Measurements from ENCODE around the gene LHFPL3. TPM values are rescaled to one million over a fixed set of nuclear protein-coding genes. Genes with fewer than 3 reads are reported as not detected.

LHFPL3 gene
- total RNA-seq, 2 experiments from 2014 or later: not detected

DNA sequence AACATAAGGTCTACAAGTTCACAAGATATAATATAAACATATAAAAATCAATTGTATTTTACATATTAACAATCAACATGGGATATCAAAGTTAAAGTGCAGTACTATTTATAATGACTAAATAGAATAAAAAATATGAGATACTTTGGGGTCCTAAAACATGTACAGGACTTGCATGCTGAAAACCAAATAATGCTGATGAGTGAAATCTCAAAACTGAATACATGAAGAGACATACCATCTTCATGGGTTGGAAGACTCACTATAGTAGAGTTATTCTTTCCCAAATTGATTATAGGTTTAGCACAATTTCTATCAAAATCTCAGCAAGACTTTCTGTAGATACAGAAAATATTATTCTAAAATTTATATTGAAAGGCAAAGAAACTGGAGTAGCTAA, 181.5 kb downstream of the LHFPL3 start:
- H2AFZ ChIP-seq (ENCODE audit: low read length): no peak overlapping the region
- intact Hi-C loops (cut with micrococcal nuclease; ENCODE audit: unreplicated experiment): no loop called here
- H3K9me2 ChIP-seq (ENCODE audit: insufficient read depth, low read length): no peaks in the 10 kb centered on the region
- no peak overlapping the region for H3K4me3 ChIP-seq (ENCODE audit: low read depth, low read length, poor library complexity, severe bottlenecking)
- TF ChIP-seq, protein P1, sequence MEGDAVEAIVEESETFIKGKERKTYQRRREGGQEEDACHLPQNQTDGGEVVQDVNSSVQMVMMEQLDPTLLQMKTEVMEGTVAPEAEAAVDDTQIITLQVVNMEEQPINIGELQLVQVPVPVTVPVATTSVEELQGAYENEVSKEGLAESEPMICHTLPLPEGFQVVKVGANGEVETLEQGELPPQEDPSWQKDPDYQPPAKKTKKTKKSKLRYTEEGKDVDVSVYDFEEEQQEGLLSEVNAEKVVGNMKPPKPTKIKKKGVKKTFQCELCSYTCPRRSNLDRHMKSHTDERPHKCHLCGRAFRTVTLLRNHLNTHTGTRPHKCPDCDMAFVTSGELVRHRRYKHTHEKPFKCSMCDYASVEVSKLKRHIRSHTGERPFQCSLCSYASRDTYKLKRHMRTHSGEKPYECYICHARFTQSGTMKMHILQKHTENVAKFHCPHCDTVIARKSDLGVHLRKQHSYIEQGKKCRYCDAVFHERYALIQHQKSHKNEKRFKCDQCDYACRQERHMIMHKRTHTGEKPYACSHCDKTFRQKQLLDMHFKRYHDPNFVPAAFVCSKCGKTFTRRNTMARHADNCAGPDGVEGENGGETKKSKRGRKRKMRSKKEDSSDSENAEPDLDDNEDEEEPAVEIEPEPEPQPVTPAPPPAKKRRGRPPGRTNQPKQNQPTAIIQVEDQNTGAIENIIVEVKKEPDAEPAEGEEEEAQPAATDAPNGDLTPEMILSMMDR (conservative IDR thresholded peaks at IDR 0.05; ENCODE audit: low read length): no peak
- no peak for TF ChIP-seq EZH2phosphoT487 (IDR thresholded peaks at IDR 0.05; ENCODE audit: borderline replicate concordance, low read depth, low read length)
- no peaks in the 10 kb centered on the region for H3K79me2 ChIP-seq (ENCODE audit: insufficient read depth, low read depth, low read length)
- ChIA-PET POLR2A (no interaction called here), CTCF (ENCODE audit: unreplicated experiment) (no interaction called here)
- H3K27ac ChIP-seq (ENCODE audit: low read depth, low read length, poor library complexity, severe bottlenecking): no peak overlapping the region
- H3K9me3 ChIP-seq (ENCODE audit: low read length): no peaks in the 10 kb centered on the region
- BruUV-seq (replicated peaks): no TSS peak
- no peak for DNase-seq (ENCODE audit: low spot score)
- no peak overlapping the region for H3K4me2 ChIP-seq (ENCODE audit: low read length)
- H3K4me1 ChIP-seq (ENCODE audit: insufficient read depth, low read length, poor library complexity, severe bottlenecking): no peaks in the 10 kb centered on the region
- H4K20me1 ChIP-seq (ENCODE audit: insufficient read depth, low read length): no peaks in the 10 kb centered on the region
- no peaks in the 10 kb centered on the region for H3K36me3 ChIP-seq (ENCODE audit: insufficient read depth, low read length)

DNA sequence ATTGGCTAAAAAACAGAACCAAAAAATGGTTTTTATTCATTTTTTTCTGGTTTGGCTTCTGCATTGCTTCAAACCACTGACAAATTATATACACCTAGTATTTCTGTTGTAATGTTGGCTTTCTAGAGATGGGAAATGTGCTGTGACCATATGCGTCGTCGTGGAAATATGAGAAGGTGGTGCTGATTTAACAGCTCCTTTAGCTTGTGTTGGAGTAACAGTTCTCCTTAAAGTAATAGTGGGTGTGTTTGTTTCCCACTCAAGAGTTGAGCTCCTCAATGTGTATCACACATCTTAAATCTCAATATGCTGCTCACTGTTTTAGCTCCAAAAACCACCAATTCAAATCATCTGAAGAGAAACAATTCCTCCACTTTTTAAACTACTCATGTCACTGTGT, 196.4 kb downstream of the LHFPL3 start:
- TF ChIP-seq EZH2phosphoT487 (IDR thresholded peaks at IDR 0.05; ENCODE audit: borderline replicate concordance, low read depth, low read length): no peak
- TF ChIP-seq, protein P1 (conservative IDR thresholded peaks at IDR 0.05; ENCODE audit: low read length): no peak
- Histone ChIP-seq H3K27ac (ENCODE audit: low read depth, low read length, poor library complexity, severe bottlenecking) (no peak overlapping the region), H3K4me1 (ENCODE audit: insufficient read depth, low read length, poor library complexity, severe bottlenecking) (no peaks in the 10 kb centered on the region), H3K4me2 (ENCODE audit: low read length) (no peak overlapping the region), H4K20me1 (ENCODE audit: insufficient read depth, low read length) (no peaks in the 10 kb centered on the region), H3K79me2 (ENCODE audit: insufficient read depth, low read depth, low read length) (no peaks in the 10 kb centered on the region), H3K9me2 (ENCODE audit: insufficient read depth, low read length) (no peaks in the 10 kb centered on the region), H3K36me3 (ENCODE audit: insufficient read depth, low read length) (no peaks in the 10 kb centered on the region), H3K9me3 (ENCODE audit: low read length) (no peaks in the 10 kb centered on the region), H3K4me3 (ENCODE audit: low read depth, low read length, poor library complexity, severe bottlenecking) (no peak overlapping the region), H2AFZ (ENCODE audit: low read length) (no peak overlapping the region)
- ChIA-PET POLR2A (no interaction called here), CTCF (ENCODE audit: unreplicated experiment) (no interaction called here)
- no peak for DNase-seq (ENCODE audit: low spot score)
- intact Hi-C loops (cut with micrococcal nuclease; ENCODE audit: unreplicated experiment): no loop called here
- no TSS peak for BruUV-seq (replicated peaks)

DNA sequence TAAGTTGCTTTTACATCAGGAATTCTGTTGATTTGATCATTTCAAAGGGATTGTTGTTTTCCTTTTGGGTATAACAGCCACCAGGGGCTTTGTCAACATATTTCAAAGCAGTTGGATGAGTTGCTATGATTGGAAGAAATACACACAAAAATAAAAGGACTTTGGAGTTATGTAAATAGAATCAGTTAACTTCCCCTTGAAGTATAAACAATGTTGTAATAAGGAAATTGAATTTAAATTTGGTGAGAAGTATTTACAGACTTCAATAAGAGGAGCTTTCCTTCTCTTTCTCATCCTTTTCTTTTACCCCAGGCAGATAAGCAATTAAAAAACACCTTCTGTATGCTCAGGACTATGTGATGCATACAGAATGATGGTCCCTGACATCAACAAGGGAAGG, 199.7 kb downstream of the LHFPL3 start:
- Histone ChIP-seq H3K4me1 (ENCODE audit: insufficient read depth, low read length, poor library complexity, severe bottlenecking) (no peaks in the 10 kb centered on the region), H4K20me1 (ENCODE audit: insufficient read depth, low read length) (no peaks in the 10 kb centered on the region), H3K9me2 (ENCODE audit: insufficient read depth, low read length) (no peaks in the 10 kb centered on the region), H3K4me2 (ENCODE audit: low read length) (no peak overlapping the region), H3K9me3 (ENCODE audit: low read length) (no peaks in the 10 kb centered on the region), H3K79me2 (ENCODE audit: insufficient read depth, low read depth, low read length) (no peaks in the 10 kb centered on the region), H3K4me3 (ENCODE audit: low read depth, low read length, poor library complexity, severe bottlenecking) (no peak overlapping the region), H3K36me3 (ENCODE audit: insufficient read depth, low read length) (no peaks in the 10 kb centered on the region), H3K27ac (ENCODE audit: low read depth, low read length, poor library complexity, severe bottlenecking) (no peak overlapping the region), H2AFZ (ENCODE audit: low read length) (no peak overlapping the region)
- POLR2A ChIA-PET: no interaction called here
- intact Hi-C loops (cut with micrococcal nuclease; ENCODE audit: unreplicated experiment): no loop called here
- DNase-seq (ENCODE audit: low spot score): no peak
- CTCF ChIA-PET (ENCODE audit: unreplicated experiment): no interaction called here
- no TSS peak for BruUV-seq (replicated peaks)
- TF ChIP-seq, protein P1 (conservative IDR thresholded peaks at IDR 0.05; ENCODE audit: low read length): no peak
- TF ChIP-seq EZH2phosphoT487 (IDR thresholded peaks at IDR 0.05; ENCODE audit: borderline replicate concordance, low read depth, low read length): no peak

Data from OCI-LY7 (cell line).